Panc1 (cell line): ENCODE results near the gene INTS2. TPM values are rescaled to one million over a fixed set of nuclear protein-coding genes. Genes with fewer than 3 reads are reported as not detected.

ENCODE experiments used
- ATAC-seq: fragments of 200-7000 bp; cut with Tn5 transposase; 2 replicates; pipeline ENCODE4 v1.9.1; 2020; ENCODE audit warnings: mild to moderate bottlenecking, moderate library complexity
- BruUV-seq: library from RNA; stranded (reverse); fragments of 400-500 nt; replicated peaks from 2 replicates; lab custom pipeline; 2021; lab: Mats Ljungman, UMichigan
- CTCF ChIA-PET: fragments of 300-600 bp; sonication (Branson Sonifier 250); formaldehyde crosslinking; loops from one replicate; lab custom pipeline; 2022; ENCODE audit warnings: antibody characterized with exemption; lab: Charles Lee
- POLR2A ChIA-PET: fragments of 300-600 bp; sonication (Branson Sonifier 250); formaldehyde crosslinking; loops from one replicate; lab custom pipeline; 2022; ENCODE audit warnings: antibody characterized with exemption; lab: Charles Lee
- DNase-seq: peaks from one replicate; pipeline ENCODE4 v3.0.0-alpha.2; 2010; ENCODE audit warnings: low read depth, low spot score
- H3K27ac ChIP-seq: 2 replicates; pipeline ENCODE4 v1.5.1; 2011; ENCODE audit warnings: mild to moderate bottlenecking, low read length, inconsistent platforms
- H3K27me3 ChIP-seq: fragments of 200-500 bp; sonication (Bioruptor generic); 2 replicates; pipeline ENCODE4 v1.6.0; 2014; ENCODE audit warnings: low read length, inconsistent platforms; ENCODE audit not compliant: control insufficient read depth, insufficient read depth
- H3K36me3 ChIP-seq: fragments of 200-500 bp; sonication (Bioruptor generic); 2 replicates; pipeline ENCODE4 v1.5.1; 2014; ENCODE audit warnings: inconsistent platforms, mild to moderate bottlenecking, low read length, moderate library complexity; ENCODE audit not compliant: control insufficient read depth, insufficient read depth
- H3K4me1 ChIP-seq: 2 replicates; pipeline ENCODE4 v1.5.1; 2011; ENCODE audit warnings: inconsistent platforms, mild to moderate bottlenecking, low read length, moderate library complexity; ENCODE audit not compliant: control insufficient read depth, insufficient read depth
- H3K4me3 ChIP-seq, 2 experiments: 2 replicates each; pipeline ENCODE4 v1.5.1; 2011 to 2012; ENCODE audit warnings: low read depth in 2 of 2, low read length in 2 of 2, mild to moderate bottlenecking in 2 of 2, inconsistent platforms in 1 of 2, moderate library complexity in 1 of 2
- H3K9me3 ChIP-seq: fragments of 200-500 bp; sonication (Bioruptor generic); 2 replicates; pipeline ENCODE4 v1.5.1; 2014; ENCODE audit warnings: low read depth, mild to moderate bottlenecking, inconsistent platforms, low read length, moderate library complexity; ENCODE audit not compliant: control insufficient read depth, insufficient read depth
- POLR2AphosphoS5 ChIP-seq: IDR thresholded peaks from 2 replicates; pipeline ENCODE4 v1.6.1; 2012; ENCODE audit warnings: mild to moderate bottlenecking, low read depth, low read length, moderate library complexity
- SIN3A ChIP-seq: IDR thresholded peaks from 2 replicates; pipeline ENCODE4 v1.6.1; 2012; ENCODE audit warnings: low read depth, mild to moderate bottlenecking, low read length, moderate library complexity, borderline replicate concordance; ENCODE audit not compliant: insufficient read depth
- TCF7L2 ChIP-seq: IDR thresholded peaks from 2 replicates; pipeline ENCODE4 v1.6.1; 2011; ENCODE audit warnings: mild to moderate bottlenecking, low read depth, low read length, inconsistent platforms
- in situ Hi-C: cut with HindIII; loops from 2 replicates; pipeline ENCODE4 v1.10.0; 2016; ENCODE audit warnings: low sequenced_read_pairs, low pct_unique_long_range_greater_than_20kb
- intact Hi-C: fragments of 100-400 bp; cut with micrococcal nuclease; formaldehyde crosslinking; loops from one replicate; pipeline ENCODE4 v1.10.0; 2022; ENCODE audit not compliant: unreplicated experiment
- total RNA-seq: library from RNA; stranded (reverse); gene quantifications from one replicate; pipeline ENCODE4 v1.2.1, GENCODE V29; 2021; ENCODE audit not compliant: unreplicated experiment
- TF ChIP-seq, protein P1 (sequence below), 2 experiments: IDR thresholded peaks; 2 replicates each; pipeline ENCODE4 v1.6.1; 2011 to 2012; ENCODE audit warnings: low read depth in 2 of 2, control low read depth in 1 of 2, low read length in 1 of 2, mild to moderate bottlenecking in 1 of 2, moderate library complexity in 1 of 2; ENCODE audit not compliant: insufficient read depth in 1 of 2
- TF ChIP-seq, protein P2 (sequence below): fragments of 450-650 bp; IDR thresholded peaks from 2 replicates; pipeline ENCODE4 v1.5.1; 2017; ENCODE audit warnings: mild to moderate bottlenecking

Gene INTS2
- total RNA-seq, 1 experiment from 2014 or later: 32.5 TPM

DNA sequence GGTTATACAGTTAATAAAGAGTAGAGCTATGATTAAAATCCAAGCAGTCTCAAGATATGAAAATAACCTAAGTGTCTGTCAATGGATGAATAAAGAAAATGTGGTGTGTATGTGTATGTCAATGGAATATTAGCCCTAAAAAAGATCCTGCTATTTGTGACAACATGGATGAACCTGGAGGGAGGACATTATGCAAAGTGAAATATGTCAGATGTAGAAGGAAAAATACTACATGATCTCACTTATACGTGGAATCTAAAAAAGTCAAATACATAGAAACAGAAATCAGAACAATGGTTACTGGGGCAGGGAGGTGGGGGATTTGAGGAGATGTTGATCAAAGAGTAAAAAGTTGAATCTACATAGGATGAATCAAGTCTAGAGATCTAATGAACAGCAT is 84.9 kb downstream of the INTS2 start:
- in situ Hi-C loops: no loop called here
- POLR2A ChIA-PET: no interaction called here

DNA sequence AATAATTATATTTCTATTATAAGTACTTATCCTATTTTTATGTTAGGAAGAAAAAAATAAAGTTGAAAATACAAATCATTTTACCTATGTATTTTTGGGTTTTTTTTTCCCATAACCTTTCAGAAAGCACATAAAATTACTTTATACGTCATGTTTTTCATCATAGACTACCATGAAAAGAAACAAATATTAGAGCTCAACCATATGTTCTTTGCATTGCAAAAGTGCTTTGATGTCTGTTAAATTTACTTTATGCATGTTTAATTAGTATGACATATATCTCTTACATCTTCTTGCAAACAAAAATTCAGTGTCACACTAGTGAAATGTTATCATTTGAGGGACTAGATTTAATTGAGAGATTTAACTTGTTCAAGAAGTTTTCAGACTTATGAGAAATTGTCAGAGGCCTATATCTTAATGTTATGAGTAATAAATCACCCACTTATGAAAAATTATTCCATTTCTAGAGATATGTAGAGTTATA is 88.4 kb downstream of the INTS2 start:
- Histone ChIP-seq H3K27ac (no peak overlapping the region), H3K9me3 (no peaks in the 10 kb centered on the region), H3K27me3 (no peaks in the 10 kb centered on the region), H3K4me1 (peaks cover 2% of the 10 kb centered on the region; the same call in 1 of the 2 replicates), H3K36me3 (no peaks in the 10 kb centered on the region), H3K4me3 (no peak overlapping the region)
- DNase-seq (no peak), ATAC-seq (no peak)
- ChIA-PET CTCF (interaction anchor here (0.9 kb wide), 1 partner anchor 204 kb away, joined by 9 read pairs; no protein-coding TSS in a partner anchor), POLR2A (no interaction called here)
- in situ Hi-C loops (no loop called here), intact Hi-C loops (no loop called here)
- BruUV-seq: no TSS peak
- TF ChIP-seq, protein P1, sequence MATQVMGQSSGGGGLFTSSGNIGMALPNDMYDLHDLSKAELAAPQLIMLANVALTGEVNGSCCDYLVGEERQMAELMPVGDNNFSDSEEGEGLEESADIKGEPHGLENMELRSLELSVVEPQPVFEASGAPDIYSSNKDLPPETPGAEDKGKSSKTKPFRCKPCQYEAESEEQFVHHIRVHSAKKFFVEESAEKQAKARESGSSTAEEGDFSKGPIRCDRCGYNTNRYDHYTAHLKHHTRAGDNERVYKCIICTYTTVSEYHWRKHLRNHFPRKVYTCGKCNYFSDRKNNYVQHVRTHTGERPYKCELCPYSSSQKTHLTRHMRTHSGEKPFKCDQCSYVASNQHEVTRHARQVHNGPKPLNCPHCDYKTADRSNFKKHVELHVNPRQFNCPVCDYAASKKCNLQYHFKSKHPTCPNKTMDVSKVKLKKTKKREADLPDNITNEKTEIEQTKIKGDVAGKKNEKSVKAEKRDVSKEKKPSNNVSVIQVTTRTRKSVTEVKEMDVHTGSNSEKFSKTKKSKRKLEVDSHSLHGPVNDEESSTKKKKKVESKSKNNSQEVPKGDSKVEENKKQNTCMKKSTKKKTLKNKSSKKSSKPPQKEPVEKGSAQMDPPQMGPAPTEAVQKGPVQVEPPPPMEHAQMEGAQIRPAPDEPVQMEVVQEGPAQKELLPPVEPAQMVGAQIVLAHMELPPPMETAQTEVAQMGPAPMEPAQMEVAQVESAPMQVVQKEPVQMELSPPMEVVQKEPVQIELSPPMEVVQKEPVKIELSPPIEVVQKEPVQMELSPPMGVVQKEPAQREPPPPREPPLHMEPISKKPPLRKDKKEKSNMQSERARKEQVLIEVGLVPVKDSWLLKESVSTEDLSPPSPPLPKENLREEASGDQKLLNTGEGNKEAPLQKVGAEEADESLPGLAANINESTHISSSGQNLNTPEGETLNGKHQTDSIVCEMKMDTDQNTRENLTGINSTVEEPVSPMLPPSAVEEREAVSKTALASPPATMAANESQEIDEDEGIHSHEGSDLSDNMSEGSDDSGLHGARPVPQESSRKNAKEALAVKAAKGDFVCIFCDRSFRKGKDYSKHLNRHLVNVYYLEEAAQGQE (IDR thresholded peaks at IDR 0.05; ENCODE audit: insufficient read depth in 1 of 2, low read depth in 2 of 2, low read length in 1 of 2): no peak
- TF ChIP-seq SIN3A (no peak), POLR2AphosphoS5 (no peak), TCF7L2 (no peak)
- TF ChIP-seq, protein P2, sequence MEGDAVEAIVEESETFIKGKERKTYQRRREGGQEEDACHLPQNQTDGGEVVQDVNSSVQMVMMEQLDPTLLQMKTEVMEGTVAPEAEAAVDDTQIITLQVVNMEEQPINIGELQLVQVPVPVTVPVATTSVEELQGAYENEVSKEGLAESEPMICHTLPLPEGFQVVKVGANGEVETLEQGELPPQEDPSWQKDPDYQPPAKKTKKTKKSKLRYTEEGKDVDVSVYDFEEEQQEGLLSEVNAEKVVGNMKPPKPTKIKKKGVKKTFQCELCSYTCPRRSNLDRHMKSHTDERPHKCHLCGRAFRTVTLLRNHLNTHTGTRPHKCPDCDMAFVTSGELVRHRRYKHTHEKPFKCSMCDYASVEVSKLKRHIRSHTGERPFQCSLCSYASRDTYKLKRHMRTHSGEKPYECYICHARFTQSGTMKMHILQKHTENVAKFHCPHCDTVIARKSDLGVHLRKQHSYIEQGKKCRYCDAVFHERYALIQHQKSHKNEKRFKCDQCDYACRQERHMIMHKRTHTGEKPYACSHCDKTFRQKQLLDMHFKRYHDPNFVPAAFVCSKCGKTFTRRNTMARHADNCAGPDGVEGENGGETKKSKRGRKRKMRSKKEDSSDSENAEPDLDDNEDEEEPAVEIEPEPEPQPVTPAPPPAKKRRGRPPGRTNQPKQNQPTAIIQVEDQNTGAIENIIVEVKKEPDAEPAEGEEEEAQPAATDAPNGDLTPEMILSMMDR: no peak

More for the DNA sequence above, 84.9 kb downstream of the INTS2 start:
- ATAC-seq (no peak), DNase-seq (no peak)
- intact Hi-C loops: no loop called here
- Histone ChIP-seq H3K4me3 (no peak overlapping the region), H3K36me3 (no peaks in the 10 kb centered on the region), H3K27ac (no peak overlapping the region), H3K27me3 (no peaks in the 10 kb centered on the region), H3K9me3 (no peaks in the 10 kb centered on the region), H3K4me1 (no peaks in the 10 kb centered on the region)
- no TSS peak for BruUV-seq
- CTCF ChIA-PET: no interaction called here
- TF ChIP-seq, protein P2: no peak
- TF ChIP-seq POLR2AphosphoS5 (no peak), SIN3A (no peak)
- TF ChIP-seq, protein P1 (IDR thresholded peaks at IDR 0.05; ENCODE audit: insufficient read depth in 1 of 2, low read depth in 2 of 2, low read length in 1 of 2): no peak
